Osteocyte (in vitro differentiated cells): Measurements from ENCODE around the gene LRRC45. TPM values are rescaled to one million over a fixed set of nuclear protein-coding genes. Genes with fewer than 3 reads are reported as not detected.
A peak's percentile ranks its signal among the peaks of the same experiment; 100 is the strongest.
"Not testable (repeated sequence)": the region's sequence is repeated elsewhere in the genome, so short reads cannot be mapped to it uniquely, and the experiment has no call there.

Experiments
- DNase-seq: peaks from one replicate; pipeline ENCODE4 v3.0.0; 2021; ENCODE audit warnings: mixed read lengths; ENCODE audit not compliant: unreplicated experiment; ENCODE audit errors: extremely low spot score
- H3K27ac Mint-ChIP-seq: one replicate; pipeline ENCODE4 v1.8.0; 2021; ENCODE audit warnings: mild to moderate bottlenecking, mixed read lengths; ENCODE audit not compliant: unreplicated experiment
- H3K27me3 Mint-ChIP-seq: one replicate; pipeline ENCODE4 v1.8.0; 2021; ENCODE audit warnings: mixed read lengths; ENCODE audit not compliant: unreplicated experiment
- H3K36me3 Mint-ChIP-seq: one replicate; pipeline ENCODE4 v1.8.0; 2021; ENCODE audit warnings: mixed read lengths; ENCODE audit not compliant: unreplicated experiment
- H3K4me1 Mint-ChIP-seq: one replicate; pipeline ENCODE4 v1.8.0; 2021; ENCODE audit warnings: mixed read lengths; ENCODE audit not compliant: unreplicated experiment
- H3K4me3 Mint-ChIP-seq: one replicate; pipeline ENCODE4 v1.8.0; 2021; ENCODE audit warnings: mild to moderate bottlenecking, moderate library complexity, mixed read lengths; ENCODE audit not compliant: unreplicated experiment
- H3K9me3 Mint-ChIP-seq: one replicate; pipeline ENCODE4 v1.8.0; 2021; ENCODE audit warnings: mixed read lengths; ENCODE audit not compliant: unreplicated experiment
- CTCF ChIP-seq: fragments of 200-600 bp; sonication (generic); IDR thresholded peaks from 2 replicates; pipeline ENCODE4 v1.5.0; 2021; ENCODE audit warnings: antibody characterized with exemption, mild to moderate bottlenecking, moderate library complexity
- total RNA-seq: library from RNA; stranded (reverse); gene quantifications from 2 replicates; pipeline ENCODE4 v1.2.1, GENCODE V29; 2021

LRRC45 gene
- total RNA-seq, 1 donor from 2014 or later: 9.4 TPM

DNA sequence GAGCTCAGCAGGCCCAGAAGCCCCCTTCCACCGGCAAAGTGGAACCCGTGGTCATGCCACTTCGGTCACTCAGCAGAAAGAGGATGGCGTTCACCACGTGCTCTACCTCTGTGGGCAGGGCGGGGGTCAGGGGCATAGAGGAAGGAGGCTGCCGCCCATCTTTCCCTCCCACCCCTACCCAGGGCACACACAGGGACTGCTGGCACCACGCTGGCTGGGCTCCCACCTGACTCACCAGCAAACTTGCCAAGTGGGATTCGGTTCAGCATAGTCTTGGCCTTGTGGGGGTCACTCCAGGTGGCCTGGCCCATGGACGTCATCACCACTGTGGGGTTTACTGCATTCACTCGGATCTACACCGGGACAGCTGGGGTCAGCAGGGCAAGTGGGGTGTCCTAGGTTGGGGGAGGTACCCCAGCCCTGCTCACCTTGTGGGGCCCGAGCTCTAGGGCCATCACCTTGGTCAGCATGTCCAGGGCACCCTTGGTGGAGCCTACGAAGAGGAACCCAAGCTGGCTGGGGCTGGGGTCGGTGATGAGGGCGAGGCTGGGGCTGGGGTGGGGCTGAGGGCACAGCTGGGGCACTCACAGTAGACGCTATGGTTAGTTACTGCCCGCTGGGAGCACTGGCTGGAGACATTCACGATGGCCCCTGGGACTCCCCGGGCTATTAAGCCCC lies 13.0 kb downstream of the LRRC45 start:
- H3K9me3 Mint-ChIP-seq: no peaks in the 10 kb centered on the region
- DNase-seq: no peak
- no peaks in the 10 kb centered on the region for H3K36me3 Mint-ChIP-seq
- TF ChIP-seq CTCF: no peak
- H3K4me3 Mint-ChIP-seq: peak overlapping the region; percentile 73
- no peaks in the 10 kb centered on the region for H3K27me3 Mint-ChIP-seq
- no peak overlapping the region for H3K27ac Mint-ChIP-seq
- H3K4me1 Mint-ChIP-seq: peaks cover 17% of the 10 kb centered on the region

DNA sequence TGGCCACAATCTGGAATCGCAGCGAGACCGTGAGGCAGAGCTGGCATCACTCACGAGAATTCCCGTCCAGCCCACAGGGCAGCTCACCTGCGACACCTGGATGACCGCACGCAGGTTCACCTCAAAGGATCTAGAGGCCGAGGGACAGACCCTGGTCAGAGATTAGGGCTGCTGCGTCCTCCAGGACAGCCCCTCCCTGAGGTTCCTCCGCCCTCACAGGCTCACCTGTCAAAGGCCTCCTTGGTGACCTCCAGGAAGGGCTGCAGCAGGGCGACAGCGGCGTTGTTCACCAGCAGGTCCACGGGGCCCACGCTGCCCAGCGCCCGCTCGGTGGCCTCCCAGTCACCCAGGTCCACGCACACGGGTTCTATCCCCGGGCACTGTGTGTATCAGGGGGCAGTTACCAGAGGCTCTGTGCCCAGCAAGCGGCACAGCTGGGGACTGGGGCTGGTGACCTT lies 13.6 kb downstream of the LRRC45 start:
- Mint-ChIP-seq H3K27ac (peak overlapping the region; percentile 76), H3K9me3 (no peaks in the 10 kb centered on the region), H3K36me3 (no peaks in the 10 kb centered on the region), H3K27me3 (no peaks in the 10 kb centered on the region), H3K4me1 (peaks cover 21% of the 10 kb centered on the region), H3K4me3 (peak overlapping the region; percentile 73)
- no peak for DNase-seq
- TF ChIP-seq CTCF: no peak

GRCh38 chr17:82037092-82037888 lies 14.2 kb downstream of the LRRC45 start, which contains the start of gene DCXR:
TSS of gene DCXR (minus strand) at chr17:82037697. CDS start at chr17:82037682, 15 bp downstream.
- H3K36me3 Mint-ChIP-seq: no peaks in the 10 kb centered on the region
- H3K27me3 Mint-ChIP-seq: no peaks in the 10 kb centered on the region
- no peaks in the 10 kb centered on the region for H3K9me3 Mint-ChIP-seq
- DNase-seq: peak; percentile 98
- peak within 1 kb of the TSS; percentile 73 for H3K4me3 Mint-ChIP-seq
- peak within 1 kb of the TSS; percentile 92 for H3K27ac Mint-ChIP-seq
- H3K4me1 Mint-ChIP-seq: peaks cover 21% of the 10 kb centered on the region
- peak; percentile 89 for TF ChIP-seq CTCF

DNA sequence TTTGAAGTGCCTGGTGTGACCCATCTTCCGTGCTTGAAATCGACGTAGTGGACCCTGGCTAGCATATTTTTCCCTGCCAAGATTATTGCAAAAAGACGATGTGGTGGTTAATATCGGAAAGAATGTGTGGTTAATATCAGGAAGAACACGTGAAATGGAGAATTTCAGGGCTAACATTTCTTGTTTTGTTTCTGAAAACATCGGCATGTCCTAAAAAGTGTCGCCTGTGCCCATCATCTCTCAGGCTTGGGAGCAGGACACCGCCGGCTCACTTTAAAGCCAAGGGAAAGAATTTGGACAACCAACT lies 14.7 kb downstream of the LRRC45 start:
- no peak for TF ChIP-seq CTCF
- no peaks in the 10 kb centered on the region for H3K27me3 Mint-ChIP-seq
- no peaks in the 10 kb centered on the region for H3K9me3 Mint-ChIP-seq
- peak overlapping the region; percentile 92 for H3K27ac Mint-ChIP-seq
- no peak for DNase-seq
- peaks cover 17% of the 10 kb centered on the region for H3K4me1 Mint-ChIP-seq
- peak overlapping the region; percentile 73 for H3K4me3 Mint-ChIP-seq
- no peaks in the 10 kb centered on the region for H3K36me3 Mint-ChIP-seq

DNA sequence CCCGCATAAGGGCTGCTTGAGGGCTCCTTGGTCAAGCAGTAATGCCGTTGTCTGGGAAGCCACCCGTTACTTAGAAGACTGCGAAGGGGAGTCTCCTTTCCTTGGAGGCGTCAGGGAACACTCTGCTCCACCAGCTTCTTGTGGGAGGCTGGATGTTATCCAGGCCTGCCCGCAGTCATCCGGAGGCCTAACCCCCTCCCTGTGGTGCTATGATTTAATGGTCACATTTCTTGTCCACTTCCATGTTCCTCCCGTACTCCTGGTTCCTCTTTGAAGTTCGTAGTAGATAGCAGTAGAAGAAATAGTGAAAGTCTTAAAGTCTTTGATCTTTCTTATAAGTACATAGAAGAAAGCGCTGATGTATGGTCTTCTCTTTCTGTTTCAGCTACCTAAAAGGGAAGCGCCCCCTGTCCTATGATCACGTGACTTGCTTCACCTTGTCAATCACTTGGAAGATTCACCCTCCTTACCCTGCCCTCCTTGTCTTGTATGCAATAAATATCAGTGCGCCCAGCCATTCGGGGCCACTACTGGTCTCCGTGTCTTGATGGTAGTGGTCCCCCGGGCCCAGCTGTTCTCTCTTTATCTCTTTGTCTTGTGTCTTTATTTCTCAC lies 15.8 kb downstream of the LRRC45 start:
- not testable (repeated sequence) for H3K9me3 Mint-ChIP-seq, H3K27ac Mint-ChIP-seq, DNase-seq, H3K36me3 Mint-ChIP-seq, H3K27me3 Mint-ChIP-seq, H3K4me3 Mint-ChIP-seq
- peaks cover 14% of the 10 kb centered on the region for H3K4me1 Mint-ChIP-seq
